SK-N-MC (cell line): ENCODE measurements around the gene PCCA.

Experiments used
- EZH2 ChIP-seq: fragments of 200-600 bp; sonication (generic); IDR thresholded peaks from one replicate; pipeline ENCODE4 v1.6.1; 2017; ENCODE audit warnings: antibody characterized with exemption
- FOXP2 ChIP-seq: optimal IDR thresholded peaks from 2 replicates; pipeline ENCODE3; 2011; ENCODE audit warnings: mild to moderate bottlenecking, moderate library complexity; ENCODE audit not compliant: insufficient read depth; ENCODE audit errors: extremely low read length, control extremely low read depth
- POLR2AphosphoS5 ChIP-seq: IDR thresholded peaks from 2 replicates; pipeline ENCODE4 v1.6.1; 2012; ENCODE audit warnings: mild to moderate bottlenecking, low read depth, low read length, borderline replicate concordance

DNA sequence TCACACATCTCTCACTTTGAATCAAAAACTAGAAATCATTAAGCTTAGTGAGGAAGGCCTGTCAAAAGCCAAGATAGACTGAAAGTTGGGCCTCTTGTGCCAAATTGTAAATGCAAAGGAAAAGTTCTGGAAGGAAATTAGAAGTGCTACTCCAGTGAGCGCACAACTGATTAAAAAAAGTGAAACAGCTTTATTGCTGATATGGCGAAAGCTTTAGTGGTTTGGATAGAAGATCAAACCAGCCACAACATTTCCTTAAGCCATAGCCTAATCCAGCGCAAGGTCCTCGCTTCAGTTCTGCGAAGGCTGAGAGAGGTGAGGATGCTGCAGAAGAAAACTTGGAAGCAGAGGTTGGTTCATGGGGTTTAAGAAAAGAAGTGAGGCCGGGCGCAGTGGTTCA is 7.6 kb downstream of the PCCA start:
- TF ChIP-seq POLR2AphosphoS5 = no peak
- no peak for TF ChIP-seq EZH2
- TF ChIP-seq FOXP2 = no peak
